GM18868 (cell line): ENCODE results near the gene WNK4.
"Not testable (repeated sequence)": the region's sequence is repeated elsewhere in the genome, so short reads cannot be mapped to it uniquely, and the experiment has no call there.

Experiments
- ATAC-seq: cut with Tn5 transposase; IDR thresholded peaks from one replicate; pipeline ENCODE4 v1.9.1; 2021; ENCODE audit warnings: mild to moderate bottlenecking, moderate library complexity; ENCODE audit not compliant: unreplicated experiment

The WNK4 gene

DNA sequence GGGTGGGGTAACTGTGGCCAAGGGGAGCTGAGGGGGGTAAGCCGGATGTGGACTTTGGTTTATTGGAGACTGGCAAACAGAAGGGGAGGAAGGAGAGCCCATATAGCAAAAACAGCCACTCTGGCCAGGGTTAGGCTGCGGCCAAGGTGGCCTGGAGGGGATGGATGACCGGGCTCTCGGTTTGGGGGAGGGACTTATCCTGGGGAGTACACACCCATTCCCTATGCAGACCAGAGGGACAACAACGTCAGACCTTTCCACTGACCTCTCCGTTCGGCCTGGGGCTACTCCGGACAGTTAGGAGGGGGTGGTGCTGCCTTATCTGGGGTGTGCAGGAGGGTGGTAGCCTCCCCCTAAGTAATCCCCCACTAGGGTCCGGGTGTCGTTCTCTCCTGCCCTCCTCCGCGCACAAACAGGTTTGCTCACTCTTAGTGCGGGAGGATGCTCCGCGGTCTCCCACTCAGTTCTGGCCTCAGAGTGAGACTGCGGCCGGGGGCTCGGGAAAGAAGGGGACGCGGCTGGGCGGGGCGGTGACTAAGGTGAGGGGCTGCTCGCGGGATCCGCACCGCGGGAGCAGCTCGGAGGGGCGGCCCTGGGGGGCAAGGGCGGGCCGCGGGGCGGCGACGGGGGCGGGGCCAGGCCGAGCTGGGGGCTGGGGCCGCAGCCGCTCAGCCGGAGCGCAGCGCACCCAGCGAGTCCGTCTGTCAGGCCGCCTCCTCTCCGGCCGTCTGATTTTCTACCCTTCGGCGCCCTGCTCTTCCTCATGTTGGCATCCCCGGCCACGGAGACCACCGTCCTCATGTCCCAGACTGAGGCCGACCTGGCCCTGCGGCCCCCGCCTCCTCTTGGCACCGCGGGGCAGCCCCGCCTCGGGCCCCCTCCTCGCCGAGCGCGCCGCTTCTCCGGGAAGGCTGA is at the start of gene WNK4:
Gene WNK4 (plus strand): TSS at position 675 of the 915 bp plus-strand sequence. CDS start 89 bp downstream, at position 764.
- ATAC-seq: no peak

DNA sequence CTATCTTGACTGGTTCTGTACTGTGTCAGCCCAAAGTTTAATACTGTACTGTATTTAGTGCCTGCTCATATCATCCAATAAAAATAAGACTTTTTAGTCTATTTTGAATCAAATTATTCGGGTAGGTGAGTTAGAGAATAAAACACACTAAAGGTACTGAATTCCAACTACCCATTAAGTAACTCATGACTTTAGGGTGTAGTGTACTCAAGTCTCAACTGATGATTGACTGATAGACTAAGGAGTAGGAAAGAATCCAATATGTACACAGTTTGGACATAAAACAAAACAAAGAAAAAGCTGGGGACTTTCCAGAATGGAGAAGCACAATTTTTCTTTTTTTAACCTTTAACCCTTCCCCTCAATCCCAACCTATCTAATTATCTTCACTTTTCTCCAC is 39.7 kb upstream of the WNK4 start:
- no peak for ATAC-seq

DNA sequence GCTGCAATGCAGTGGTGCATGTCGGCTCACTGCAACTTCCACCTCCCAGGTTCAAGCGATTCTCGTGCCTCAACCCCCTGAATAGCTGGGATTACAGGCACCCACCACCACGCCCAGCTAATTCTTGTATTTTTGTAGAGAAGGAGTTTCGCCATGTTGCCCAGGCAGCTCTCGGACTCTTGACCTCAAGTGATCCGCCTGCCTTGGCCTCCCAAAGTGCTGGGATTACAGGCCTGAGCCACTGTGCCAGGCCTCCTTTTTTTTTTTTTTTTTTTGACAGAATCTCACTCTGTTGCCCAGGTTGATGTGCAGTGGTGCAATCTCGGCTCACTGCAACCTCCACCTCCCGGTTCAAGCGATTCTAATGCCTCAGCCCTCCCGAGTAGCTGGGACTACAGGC is 37.5 kb upstream of the WNK4 start:
- not testable (repeated sequence) for ATAC-seq

DNA sequence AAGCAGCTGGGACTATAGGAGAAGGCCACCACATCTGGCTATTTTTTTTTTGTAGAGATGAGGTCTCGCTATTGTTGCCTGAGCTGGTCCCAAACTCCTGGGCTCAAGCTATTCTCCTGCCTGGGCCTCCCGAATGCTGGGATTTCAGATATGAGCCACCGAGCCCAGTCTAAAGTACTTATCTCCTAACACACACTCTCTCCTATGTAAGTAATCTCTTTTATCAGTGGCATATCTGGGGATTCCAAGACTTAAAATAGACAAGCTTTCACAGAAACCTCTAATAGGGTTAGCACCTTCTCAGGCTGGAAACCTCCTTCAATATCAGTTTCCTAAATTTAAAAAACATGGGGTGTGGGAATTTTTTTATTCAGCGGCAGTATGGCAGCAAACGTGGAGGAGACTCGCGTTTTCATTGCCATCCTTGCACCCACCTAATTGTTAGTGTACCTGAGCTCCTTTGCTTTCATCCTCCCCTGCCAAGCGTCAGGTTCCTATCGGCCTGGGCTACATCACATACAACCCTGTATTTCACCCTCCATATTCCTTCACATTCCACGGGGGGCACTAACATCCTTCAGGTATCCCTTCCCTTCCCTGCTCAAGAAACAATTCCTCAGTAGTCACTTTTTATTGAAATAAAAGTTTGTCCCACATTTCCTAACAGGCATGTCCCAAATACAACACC is 36.7 kb upstream of the WNK4 start:
- no peak for ATAC-seq

DNA sequence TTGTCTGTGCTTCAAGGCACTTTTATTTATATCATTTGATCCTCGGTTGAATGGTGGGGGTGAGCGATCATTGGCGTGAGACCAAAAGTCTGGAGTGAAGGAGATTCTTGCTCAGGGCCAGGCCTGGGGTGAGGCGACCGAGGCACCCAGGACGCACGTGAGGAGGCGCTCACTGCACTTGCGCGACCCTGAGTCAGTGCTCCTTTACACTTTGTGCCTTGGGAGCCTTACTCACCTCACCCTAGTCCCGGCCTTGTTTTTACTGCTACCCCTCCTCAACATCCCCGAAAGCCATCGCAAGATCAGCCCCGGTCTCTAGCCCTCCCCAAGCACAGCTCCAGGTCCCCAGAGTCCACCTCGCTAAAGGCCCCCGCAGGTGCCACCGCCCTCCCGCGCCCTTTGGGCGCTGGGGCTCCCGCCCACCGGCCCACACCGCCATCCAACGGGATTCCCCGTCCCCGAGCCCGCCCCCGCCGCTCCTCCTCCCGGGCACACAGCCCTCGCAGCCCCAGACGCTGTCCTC is 36.1 kb upstream of the WNK4 start:
- ATAC-seq: peak; percentile 57

DNA sequence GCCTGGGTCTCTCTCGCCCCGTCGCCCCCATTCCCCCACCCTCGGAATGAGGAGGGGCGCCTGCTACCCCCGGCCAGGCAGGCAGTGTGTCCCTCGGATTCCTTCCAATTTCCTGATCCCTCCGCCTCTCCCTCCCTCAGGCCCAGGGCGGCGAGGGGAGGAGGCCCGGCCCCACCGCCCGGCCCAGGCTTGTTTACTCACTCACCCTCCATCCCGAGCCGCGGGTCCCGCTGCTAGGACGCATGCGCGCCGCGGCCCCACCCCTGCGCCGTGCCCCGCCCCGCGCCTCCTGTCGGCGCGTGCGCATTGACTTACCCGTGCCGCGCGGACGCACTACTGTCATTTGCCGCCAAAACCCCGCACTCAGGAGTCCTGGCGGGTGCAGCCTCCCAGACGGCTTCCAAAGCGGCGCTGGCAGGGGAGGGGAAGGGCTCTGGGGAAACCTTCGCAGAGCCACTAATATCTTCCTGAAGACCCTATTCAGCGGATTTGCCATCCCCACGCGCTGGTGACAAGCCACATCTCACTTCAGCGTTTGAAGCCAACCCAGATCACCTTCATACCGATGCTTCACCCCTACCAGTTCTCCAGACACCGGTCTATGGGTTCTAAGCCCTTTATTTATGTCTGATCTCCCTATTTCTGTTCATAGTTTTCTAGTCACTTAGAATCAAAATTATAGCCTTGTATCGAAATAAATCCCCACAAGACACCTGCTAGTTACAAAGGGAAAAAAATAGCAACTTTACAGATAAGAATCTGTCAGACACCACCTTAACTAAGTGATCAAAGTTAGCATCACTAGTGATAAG is 35.4 kb upstream of the WNK4 start, which contains the start of gene EZH1:
Gene EZH1 (minus strand): TSS at position 235 of the 812 bp plus-strand sequence. CDS start 16,099 bp downstream, outside the sequence.
- peak; percentile 82 for ATAC-seq

DNA sequence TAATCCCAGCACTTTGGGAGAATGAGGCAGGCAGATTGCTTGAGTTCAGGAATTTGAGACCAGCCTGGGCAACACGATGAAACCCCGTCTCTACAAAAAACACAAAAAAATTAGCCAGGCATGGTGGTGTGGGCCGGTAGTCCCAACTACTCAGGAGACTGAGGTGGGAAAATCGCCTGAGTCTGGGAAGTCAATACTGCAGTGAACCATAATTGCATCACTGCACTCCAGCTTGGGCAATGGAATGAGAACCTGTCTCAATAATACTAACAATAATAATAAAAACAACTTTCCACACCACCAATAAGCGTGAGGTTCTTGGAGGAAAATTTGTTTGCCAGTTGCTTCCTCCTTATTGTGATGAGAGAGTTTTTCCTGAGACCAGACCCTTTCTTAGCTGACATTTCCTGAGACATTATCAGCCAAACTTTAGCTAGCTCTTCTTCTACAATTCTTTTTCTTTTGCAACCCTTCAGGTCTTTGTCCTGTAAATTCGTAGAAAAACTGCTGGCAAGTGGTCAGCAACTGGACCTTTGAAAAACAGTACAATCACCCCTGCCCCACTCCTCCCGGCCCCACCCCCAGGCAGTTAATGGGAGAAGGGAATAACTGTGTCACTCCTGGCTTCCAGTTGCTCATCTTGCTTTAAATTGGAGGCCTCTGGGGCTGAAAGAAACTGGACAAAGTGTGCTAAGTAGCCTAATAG is 32.1 kb upstream of the WNK4 start:
- ATAC-seq: no peak

DNA sequence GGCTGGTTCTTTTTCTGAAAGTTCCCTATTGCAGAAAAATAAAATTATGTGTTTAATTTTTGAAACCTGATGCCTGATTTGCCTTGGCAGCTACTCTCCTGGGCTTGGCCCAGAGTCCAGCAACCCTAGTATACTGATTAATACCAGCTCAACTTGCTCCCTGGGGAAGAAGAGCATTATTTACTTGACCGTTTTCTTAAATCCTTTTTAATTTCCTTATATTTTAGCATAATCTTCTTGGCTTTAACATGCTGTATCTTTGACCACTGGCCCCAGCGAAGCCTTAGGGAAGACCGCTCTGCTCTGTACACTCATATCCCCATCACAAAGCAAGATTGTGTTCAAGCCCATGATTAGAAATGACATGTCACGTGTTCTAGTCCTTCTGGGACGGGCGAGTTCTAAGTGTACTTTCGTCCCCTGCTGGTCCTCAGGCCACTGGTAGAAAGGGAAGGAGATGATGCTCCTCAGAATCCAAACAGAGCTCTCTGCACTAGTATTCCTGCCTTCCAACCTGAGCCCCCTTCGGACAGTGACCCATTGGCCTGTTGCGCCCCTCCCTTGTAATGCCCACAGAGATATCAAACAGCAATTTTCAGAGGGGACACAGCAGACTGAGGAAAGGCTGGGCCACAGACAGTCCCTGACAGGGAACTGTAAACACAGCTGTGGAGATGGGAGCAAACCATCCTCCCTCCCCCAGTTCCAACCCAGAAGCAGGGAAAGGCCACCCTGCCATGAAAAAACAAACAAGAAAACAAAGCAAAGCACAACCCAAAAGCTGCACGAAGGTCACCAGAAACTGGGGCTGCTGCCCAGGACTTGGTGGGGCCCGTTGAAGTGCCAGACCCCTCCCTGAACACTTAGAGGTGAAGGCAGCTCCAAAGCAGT is 31.3 kb upstream of the WNK4 start:
- no peak for ATAC-seq

DNA sequence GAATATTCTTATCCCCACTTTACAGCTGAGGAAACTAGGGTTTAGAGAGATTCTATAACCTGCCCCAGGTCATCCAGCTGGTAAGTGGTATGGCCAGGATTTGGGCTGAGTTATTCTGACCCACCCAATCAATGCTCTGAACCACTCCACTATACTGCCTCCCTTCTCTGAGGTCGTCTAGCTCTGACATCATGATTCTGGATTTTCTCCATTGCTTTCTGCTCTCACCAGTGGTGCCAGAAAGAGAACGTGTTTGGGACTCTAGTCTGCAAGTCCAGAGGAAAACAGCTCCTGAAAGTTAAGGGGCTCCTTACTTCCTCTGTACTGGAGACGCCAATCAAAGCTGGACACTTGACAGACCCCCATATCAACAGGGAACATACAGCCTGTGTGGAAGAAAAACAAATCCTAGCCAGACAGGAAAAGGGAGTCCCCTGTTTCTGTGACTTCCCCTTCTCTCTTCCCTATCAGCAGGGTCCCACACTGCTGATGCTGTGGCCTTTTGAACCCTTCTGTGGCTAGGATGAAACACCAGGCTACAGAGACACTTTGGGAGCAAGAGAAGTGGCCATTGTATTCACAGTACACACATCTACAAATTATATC is 29.6 kb upstream of the WNK4 start:
- no peak for ATAC-seq

DNA sequence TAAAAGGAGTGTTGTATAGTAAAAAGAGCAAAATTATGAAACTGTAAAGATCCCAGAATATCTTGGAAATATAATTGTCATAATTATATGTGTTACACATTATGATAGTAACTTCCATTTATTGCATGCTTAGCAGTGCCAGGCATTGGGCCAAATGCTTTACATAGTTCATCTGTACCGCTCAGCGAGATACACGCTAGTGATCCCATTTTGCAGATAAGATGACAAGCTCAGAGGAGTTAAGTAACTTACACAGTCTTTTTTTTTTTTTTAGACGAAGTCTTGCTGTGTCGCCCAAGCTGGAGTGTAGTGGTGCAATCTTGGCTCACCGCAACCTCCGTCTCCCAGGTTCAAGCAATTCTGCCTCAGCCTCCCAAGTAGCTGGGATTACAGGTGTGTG is 28.8 kb upstream of the WNK4 start:
- ATAC-seq: no peak

DNA sequence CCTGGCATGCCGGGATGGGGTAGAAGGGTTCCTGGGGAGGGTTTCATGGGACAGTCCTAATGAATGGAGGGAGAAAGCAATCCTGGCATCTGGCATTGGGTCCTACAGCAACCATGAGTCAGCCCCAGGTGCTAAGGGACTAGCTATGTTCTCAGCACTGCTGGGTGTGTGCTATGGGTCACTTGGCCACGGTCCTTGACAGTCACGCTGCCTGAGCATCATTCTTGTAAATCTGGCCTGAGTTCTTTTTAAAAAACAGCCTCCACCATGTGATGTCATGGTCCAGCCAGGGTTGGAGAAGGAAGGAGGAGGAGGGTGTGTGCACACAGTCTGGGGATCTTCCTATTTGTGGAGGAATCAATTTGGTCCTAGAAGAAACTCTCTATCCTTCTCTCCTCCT is 25.6 kb upstream of the WNK4 start:
- no peak for ATAC-seq

DNA sequence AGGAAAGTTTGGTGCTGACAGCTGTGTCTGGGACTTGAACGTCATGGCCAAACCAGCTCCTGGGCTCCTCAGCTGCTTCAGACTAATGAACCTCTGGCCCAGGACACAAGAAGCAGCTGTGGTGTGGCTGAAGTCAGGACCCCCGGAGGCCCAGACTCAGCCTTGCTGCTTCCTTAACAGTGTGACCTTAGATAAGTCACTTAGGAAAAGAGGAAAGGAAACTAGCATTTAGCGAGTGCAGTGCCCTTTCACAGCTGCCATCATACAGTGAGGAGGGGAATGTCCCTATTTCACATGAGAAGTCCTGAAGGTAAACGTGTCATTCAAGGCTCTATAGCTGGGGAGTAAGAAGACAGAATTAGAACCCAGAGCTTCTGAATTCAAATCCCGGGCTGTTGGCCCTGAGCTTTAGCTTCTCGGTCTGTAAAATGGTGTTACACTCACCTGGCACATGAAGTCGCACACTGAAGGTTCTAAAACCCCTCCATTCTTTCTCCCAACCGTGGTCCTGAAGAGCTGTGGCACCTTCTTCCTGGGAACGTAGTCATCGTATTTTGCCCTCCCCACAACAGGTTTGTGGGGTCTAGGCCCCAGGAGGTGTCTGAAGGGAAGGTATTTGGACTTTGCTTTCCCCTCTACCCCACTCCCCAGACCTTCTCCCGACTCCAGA is 20.3 kb upstream of the WNK4 start:
- peak; percentile 50 for ATAC-seq

DNA sequence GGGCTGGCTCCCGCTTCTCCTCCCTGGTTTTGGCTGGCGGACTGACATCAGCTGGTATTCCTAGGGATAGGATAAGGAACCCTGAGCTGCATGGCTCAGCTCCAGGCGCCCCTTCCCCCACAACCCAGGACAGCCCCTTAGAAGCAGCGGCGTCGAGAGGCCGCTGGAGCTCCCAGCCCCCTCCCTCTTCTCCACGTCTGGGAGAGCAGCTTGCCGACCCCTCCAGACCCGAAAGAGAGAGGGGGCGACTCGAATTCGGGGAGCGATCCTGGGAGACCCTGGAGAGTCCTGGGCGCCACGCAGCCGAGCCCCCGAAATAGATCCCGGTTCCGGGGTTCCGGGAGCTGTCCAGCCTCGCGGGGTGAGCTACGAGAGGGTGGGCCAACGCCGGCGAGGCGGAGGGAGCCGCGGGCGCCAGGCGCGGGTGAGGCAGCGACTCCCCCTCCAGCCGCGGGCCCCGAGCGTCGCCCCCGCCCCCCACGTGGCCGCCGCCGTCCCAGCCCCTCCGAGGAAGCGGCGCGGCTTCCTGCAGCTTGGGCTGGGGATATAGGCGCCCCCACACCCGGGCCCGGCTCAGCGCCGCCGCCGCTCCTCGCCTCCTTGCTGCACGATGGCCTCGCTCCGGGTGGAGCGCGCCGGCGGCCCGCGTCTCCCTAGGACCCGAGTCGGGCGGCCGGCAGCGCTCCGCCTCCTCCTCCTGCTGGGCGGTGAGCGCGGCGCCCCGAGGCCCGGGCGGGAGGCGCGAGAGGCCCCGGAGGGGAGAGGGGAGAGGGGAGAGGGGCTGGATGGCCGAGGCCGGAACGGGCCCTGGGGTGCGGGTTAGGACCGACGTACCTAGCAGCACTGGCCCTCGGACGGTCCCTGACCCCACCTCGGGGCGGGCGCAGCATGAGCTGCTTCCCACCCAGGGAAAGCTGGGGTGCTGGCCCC is 19.5 kb upstream of the WNK4 start, which contains the start of gene RAMP2:
Gene RAMP2 (plus strand): TSS at position 576 of the 930 bp plus-strand sequence. CDS start 35 bp downstream, at position 611.
- no peak for ATAC-seq

DNA sequence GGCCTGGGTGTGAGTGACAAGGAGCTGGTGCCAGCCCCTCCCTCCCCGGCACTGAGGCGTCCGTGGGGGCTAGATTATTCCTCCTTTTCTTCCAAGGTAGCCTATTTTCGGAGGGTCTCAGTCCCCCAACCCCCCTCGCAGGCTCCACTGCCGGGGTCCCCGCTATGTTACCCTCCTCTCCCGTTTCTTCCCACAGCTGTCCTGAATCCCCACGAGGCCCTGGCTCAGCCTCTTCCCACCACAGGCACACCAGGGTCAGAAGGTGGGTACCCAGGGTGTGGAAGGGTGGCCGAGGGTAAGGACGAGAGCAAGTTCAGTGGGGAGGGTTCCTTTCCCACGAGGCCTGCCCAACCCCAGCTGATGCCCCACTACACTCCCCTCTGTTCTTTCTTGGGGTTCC is 18.8 kb upstream of the WNK4 start:
- no peak for ATAC-seq

DNA sequence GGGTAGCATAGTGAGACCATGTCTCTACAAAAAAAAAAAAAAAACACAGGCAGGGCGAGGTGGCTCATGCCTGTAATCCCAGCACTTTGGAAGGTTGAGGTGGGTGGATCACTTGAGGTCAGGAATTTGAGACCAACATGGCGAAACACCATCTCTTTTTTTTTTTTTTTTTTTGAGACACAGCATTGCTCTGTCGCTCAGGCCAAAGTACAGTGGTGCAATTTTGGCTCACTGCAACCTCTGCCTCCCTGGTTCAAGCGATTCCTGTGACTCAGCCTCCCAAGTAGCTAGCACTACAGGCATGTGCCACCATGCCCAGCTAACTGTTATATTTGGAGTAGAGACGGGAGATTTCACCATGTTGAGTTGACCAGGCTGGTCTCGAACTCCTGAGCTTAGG is 14.3 kb upstream of the WNK4 start:
- no peak for ATAC-seq

DNA sequence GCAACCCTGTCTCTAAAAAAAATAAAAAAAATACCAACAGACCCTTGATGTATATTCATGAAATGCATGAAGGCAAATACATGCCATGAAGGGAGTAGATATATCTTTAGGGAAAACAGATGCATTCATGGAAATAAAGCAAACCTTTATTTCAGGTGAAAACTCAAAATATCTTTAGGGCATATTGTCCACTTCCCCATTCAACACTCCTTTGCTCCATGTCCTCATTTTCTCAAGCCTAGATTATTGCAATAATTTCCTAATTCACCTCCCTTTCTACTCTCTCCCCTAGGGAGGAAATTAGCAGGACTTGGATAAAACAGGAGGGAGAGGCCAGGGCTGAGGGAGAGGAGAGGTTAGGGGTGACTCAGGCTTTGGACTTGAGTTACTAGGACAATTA is 12.9 kb upstream of the WNK4 start:
- no peak for ATAC-seq

DNA sequence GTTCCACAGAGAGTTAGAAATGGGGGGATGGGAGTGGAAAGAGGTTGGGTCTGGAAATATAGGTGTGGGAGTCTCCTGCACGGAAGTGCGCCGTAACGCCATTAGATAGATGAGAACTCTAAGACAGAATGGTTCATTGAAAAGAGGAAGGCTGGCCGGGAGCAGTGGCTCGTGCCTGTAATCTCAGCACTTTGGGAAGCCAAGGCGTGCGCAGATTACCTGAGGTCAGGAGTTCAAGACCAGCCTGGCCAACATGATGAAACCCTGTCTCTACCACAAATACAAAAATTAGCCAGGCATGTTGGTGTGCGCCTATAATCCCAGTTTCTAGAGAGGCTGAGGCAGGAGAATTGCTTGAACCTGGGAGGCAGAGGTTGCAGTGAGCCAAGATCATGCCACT is 12.4 kb upstream of the WNK4 start:
- ATAC-seq: not testable (repeated sequence)
